Caco-2 (cell line): ENCODE measurements around the gene THAP5. TPM values are rescaled to one million over a fixed set of nuclear protein-coding genes. Genes with fewer than 3 reads are reported as not detected.

Experiments
- BruUV-seq: library from RNA; stranded (reverse); fragments of 400-500 nt; replicated peaks from 2 replicates; lab custom pipeline; 2021; lab: Mats Ljungman, UMichigan
- CTCF ChIA-PET: fragments of 300-600 bp; sonication (Branson Sonifier 250); formaldehyde crosslinking; loops from one replicate; lab custom pipeline; 2022; ENCODE audit warnings: antibody characterized with exemption; lab: Charles Lee
- POLR2A ChIA-PET: fragments of 300-600 bp; sonication (Branson Sonifier 250); formaldehyde crosslinking; loops from one replicate; lab custom pipeline; 2022; ENCODE audit warnings: antibody characterized with exemption; lab: Charles Lee
- DNase-seq, 2 experiments: peaks; one replicate each; pipeline versions ENCODE4 v3.0.0 to v3.0.0-alpha.2; 2020 to 2022
- H3K27me3 ChIP-seq: replicated peaks from 2 replicates; pipeline ENCODE4 v1.6.0; 2011; ENCODE audit warnings: low read length; ENCODE audit not compliant: control insufficient read depth, insufficient read depth
- H3K36me3 ChIP-seq: 2 replicates; pipeline ENCODE4 v1.5.1; 2011; ENCODE audit warnings: low read length; ENCODE audit not compliant: control insufficient read depth, insufficient read depth
- H3K4me1 ChIP-seq: fragments of 250-450 bp; sonication (Bioruptor Pico); 2 replicates; pipeline ENCODE4 v1.5.1; 2020; ENCODE audit warnings: mild to moderate bottlenecking
- H3K4me3 ChIP-seq: 2 replicates; pipeline ENCODE4 v1.5.1; 2011; ENCODE audit warnings: low read depth, mild to moderate bottlenecking, control low read depth, low read length
- H3K9me3 ChIP-seq: fragments of 250-450 bp; sonication (Bioruptor Pico); 2 replicates; pipeline ENCODE4 v1.5.1; 2020; ENCODE audit warnings: mild to moderate bottlenecking, moderate library complexity
- H3K27ac Mint-ChIP-seq: one replicate; pipeline ENCODE4 v1.8.0; 2022; ENCODE audit warnings: mixed read lengths; ENCODE audit not compliant: unreplicated experiment
- H3K27me3 Mint-ChIP-seq: one replicate; pipeline ENCODE4 v1.8.0; 2022; ENCODE audit warnings: mixed read lengths; ENCODE audit not compliant: insufficient read depth, unreplicated experiment
- H3K36me3 Mint-ChIP-seq: one replicate; pipeline ENCODE4 v1.8.0; 2022; ENCODE audit warnings: mild to moderate bottlenecking, mixed read lengths; ENCODE audit not compliant: insufficient read depth, unreplicated experiment
- H3K4me1 Mint-ChIP-seq: one replicate; pipeline ENCODE4 v1.8.0; 2022; ENCODE audit warnings: low read depth, mixed read lengths; ENCODE audit not compliant: unreplicated experiment
- H3K4me3 Mint-ChIP-seq: one replicate; pipeline ENCODE4 v1.8.0; 2022; ENCODE audit warnings: mild to moderate bottlenecking, moderate library complexity, mixed read lengths; ENCODE audit not compliant: unreplicated experiment
- H3K9me3 Mint-ChIP-seq: one replicate; pipeline ENCODE4 v1.8.0; 2022; ENCODE audit warnings: mixed read lengths; ENCODE audit not compliant: unreplicated experiment
- CTCF ChIP-seq, 2 experiments: fragments of 200-600 bp in 1 of 2; IDR thresholded peaks; 1 replicate in 1 of 2; 2 replicates in 1 of 2; pipeline versions ENCODE4 v1.5.1 to v1.8.0; 2011 to 2022; ENCODE audit warnings: antibody characterized with exemption in 1 of 2, control low read depth in 1 of 2, inconsistent platforms in 1 of 2, low read depth in 1 of 2, low read length in 1 of 2, mild to moderate bottlenecking in 1 of 2, moderate library complexity in 1 of 2; ENCODE audit not compliant: insufficient read depth in 1 of 2, severe bottlenecking in 1 of 2, unreplicated experiment in 1 of 2
- intact Hi-C: fragments of 100-400 bp; cut with micrococcal nuclease; formaldehyde crosslinking; loops from one replicate; pipeline ENCODE4 v1.10.0; 2022; ENCODE audit not compliant: unreplicated experiment
- total RNA-seq: library from RNA; stranded (reverse); gene quantifications from 2 replicates; pipeline ENCODE4 v1.2.3, GENCODE V29; 2022

THAP5 gene
- total RNA-seq, 1 experiment from 2014 or later: 20.4 TPM

GRCh38 chr7:108529341-108529740 lies 40.2 kb downstream of the THAP5 start:
- Histone ChIP-seq H3K27me3 (no peaks in the 10 kb centered on the region), H3K4me3 (no peak overlapping the region), H3K9me3 (no peaks in the 10 kb centered on the region), H3K4me1 (peaks cover 5% of the 10 kb centered on the region), H3K36me3 (no peaks in the 10 kb centered on the region)
- peaks cover 9% of the 10 kb centered on the region for H3K36me3 Mint-ChIP-seq
- CTCF ChIA-PET: no interaction called here
- no peak overlapping the region for H3K4me3 Mint-ChIP-seq
- H3K4me1 Mint-ChIP-seq: peaks cover 12% of the 10 kb centered on the region
- TF ChIP-seq CTCF (IDR thresholded peaks at IDR 0.05; ENCODE audit: insufficient read depth in 1 of 2, low read depth in 1 of 2, low read length in 1 of 2, severe bottlenecking in 1 of 2, unreplicated experiment in 1 of 2): no peak
- DNase-seq: no peak
- H3K9me3 Mint-ChIP-seq: no peaks in the 10 kb centered on the region
- peaks cover 2% of the 10 kb centered on the region for H3K27me3 Mint-ChIP-seq
- H3K27ac Mint-ChIP-seq: no peak overlapping the region
- intact Hi-C loops: loop anchor here (10.0 kb wide), 1 partner anchor 515 kb away; no protein-coding TSS in a partner anchor
- POLR2A ChIA-PET: no interaction called here
- no TSS peak for BruUV-seq

- Mint-ChIP-seq H3K36me3 (peaks cover 9% of the 10 kb centered on the region), H3K9me3 (no peaks in the 10 kb centered on the region), H3K27ac (peak overlapping the region; percentile 1), H3K4me1 (peaks cover 23% of the 10 kb centered on the region), H3K4me3 (peak overlapping the region; percentile 2), H3K27me3 (no peaks in the 10 kb centered on the region)
- no peaks in the 10 kb centered on the region for H3K27me3 ChIP-seq
- no peak for DNase-seq
- no TSS peak for BruUV-seq
- H3K4me3 ChIP-seq: no peak overlapping the region
- no peaks in the 10 kb centered on the region for H3K36me3 ChIP-seq
- TF ChIP-seq CTCF (IDR thresholded peaks at IDR 0.05; ENCODE audit: insufficient read depth in 1 of 2, low read depth in 1 of 2, low read length in 1 of 2, severe bottlenecking in 1 of 2, unreplicated experiment in 1 of 2): no peak
- intact Hi-C loops: loop anchor here (10.0 kb wide), 1 partner anchor 513 kb away; no protein-coding TSS in a partner anchor
- ChIA-PET POLR2A (no interaction called here), CTCF (no interaction called here)
- H3K4me1 ChIP-seq: peaks cover 15% of the 10 kb centered on the region
- no peaks in the 10 kb centered on the region for H3K9me3 ChIP-seq
These were observed 41.3 kb downstream of the THAP5 start for GRCh38 chr7:108528183-108528712.

- intact Hi-C loops: loop anchor here (1.0 to 10.0 kb wide), 4 partner anchors 44 to 512 kb away; no protein-coding TSS in a partner anchor
- peaks cover 9% of the 10 kb centered on the region for H3K36me3 Mint-ChIP-seq
- H3K27ac Mint-ChIP-seq: peak overlapping the region; percentile 91
- TSS peak; percentile 97 for BruUV-seq
- H3K4me3 Mint-ChIP-seq: peak overlapping the region; percentile 98
- Histone ChIP-seq H3K4me3 (peak overlapping the region; percentile 74), H3K9me3 (no peaks in the 10 kb centered on the region), H3K4me1 (peaks cover 25% of the 10 kb centered on the region), H3K36me3 (no peaks in the 10 kb centered on the region), H3K27me3 (no peaks in the 10 kb centered on the region)
- H3K9me3 Mint-ChIP-seq: no peaks in the 10 kb centered on the region
- ChIA-PET POLR2A (interaction anchor here (1.5 kb wide), 1 partner anchor 55 kb away, joined by 8 read pairs; no protein-coding TSS in a partner anchor), CTCF (no interaction called here)
- H3K27me3 Mint-ChIP-seq: no peaks in the 10 kb centered on the region
- no peak for DNase-seq
- TF ChIP-seq CTCF (IDR thresholded peaks at IDR 0.05; ENCODE audit: insufficient read depth in 1 of 2, low read depth in 1 of 2, low read length in 1 of 2, severe bottlenecking in 1 of 2, unreplicated experiment in 1 of 2): no peak
- H3K4me1 Mint-ChIP-seq: peaks cover 31% of the 10 kb centered on the region
These were observed 42.8 kb downstream of the THAP5 start for GRCh38 chr7:108526768-108527017.
